GM23248 (cell line): Measurements from ENCODE around the gene ZMIZ1. TPM values are rescaled to one million over a fixed set of nuclear protein-coding genes. Genes with fewer than 3 reads are reported as not detected.

ENCODE experiments used
- DNase-seq: peaks from one replicate; pipeline ENCODE4 v3.0.0-alpha.2; 2015
- H2AFZ ChIP-seq: fragments of 200-600 bp; sonication (generic); 2 replicates; pipeline ENCODE4 v1.6.1; 2016; ENCODE audit warnings: antibody characterized with exemption
- H3F3A ChIP-seq: fragments of 200-600 bp; sonication (generic); 2 replicates; pipeline ENCODE4 v1.6.1; 2016; ENCODE audit warnings: mild to moderate bottlenecking, antibody characterized with exemption, mixed run types; ENCODE audit not compliant: insufficient read depth
- H3K27ac ChIP-seq: fragments of 200-600 bp; sonication (generic); 2 replicates; pipeline ENCODE4 v1.5.1; 2016; ENCODE audit warnings: mild to moderate bottlenecking
- H3K27me3 ChIP-seq: fragments of 200-600 bp; sonication (generic); replicated peaks from 2 replicates; pipeline ENCODE4 v1.6.1; 2016; ENCODE audit warnings: mild to moderate bottlenecking; ENCODE audit not compliant: insufficient read depth
- H3K36me3 ChIP-seq: fragments of 200-600 bp; sonication (generic); 2 replicates; pipeline ENCODE4 v1.6.1; 2016; ENCODE audit warnings: low read depth, mild to moderate bottlenecking
- H3K4me1 ChIP-seq: fragments of 200-600 bp; sonication (generic); 2 replicates; pipeline ENCODE4 v1.6.1; 2016; ENCODE audit warnings: mild to moderate bottlenecking; ENCODE audit not compliant: insufficient read depth
- H3K4me2 ChIP-seq: fragments of 200-600 bp; sonication (generic); one replicate; pipeline ENCODE4 v1.6.1; 2016; ENCODE audit warnings: mild to moderate bottlenecking; ENCODE audit not compliant: unreplicated experiment
- H3K4me3 ChIP-seq: fragments of 200-600 bp; sonication (generic); 2 replicates; pipeline ENCODE4 v1.5.1; 2016; ENCODE audit warnings: mild to moderate bottlenecking
- H3K79me2 ChIP-seq: fragments of 200-600 bp; sonication (generic); 2 replicates; pipeline ENCODE4 v1.6.1; 2016; ENCODE audit warnings: mild to moderate bottlenecking; ENCODE audit not compliant: insufficient read depth
- H3K9ac ChIP-seq: fragments of 200-600 bp; sonication (generic); 2 replicates; pipeline ENCODE4 v1.6.1; 2016; ENCODE audit warnings: mild to moderate bottlenecking
- H3K9me2 ChIP-seq: fragments of 200-600 bp; sonication (generic); 2 replicates; pipeline ENCODE4 v1.6.1; 2016; ENCODE audit warnings: mixed run types, mild to moderate bottlenecking, moderate library complexity; ENCODE audit not compliant: insufficient read depth
- H3K9me3 ChIP-seq: fragments of 200-600 bp; sonication (generic); one replicate; pipeline ENCODE4 v1.6.1; 2017; ENCODE audit warnings: low read depth
- H4K20me1 ChIP-seq: fragments of 200-600 bp; sonication (generic); 2 replicates; pipeline ENCODE4 v1.6.0; 2016; ENCODE audit not compliant: insufficient read depth
- EZH2 ChIP-seq: fragments of 200-600 bp; sonication (generic); IDR thresholded peaks from 2 replicates; pipeline ENCODE4 v1.6.1; 2018; ENCODE audit warnings: antibody characterized with exemption, mild to moderate bottlenecking; ENCODE audit not compliant: insufficient read depth, poor library complexity, severe bottlenecking
- EZH2phosphoT487 ChIP-seq: fragments of 200-600 bp; sonication (generic); IDR thresholded peaks from 2 replicates; pipeline ENCODE4 v1.6.1; 2018; ENCODE audit warnings: antibody characterized with exemption, moderate library complexity, mild to moderate bottlenecking, low read depth; ENCODE audit not compliant: insufficient read depth
- WGBS, 2 experiments: methylation state at CpG; one replicate each; pipeline ENCODE4 v1.1.6; 2015 to 2017; ENCODE audit warnings: low lambda C conversion rate in 2 of 2, low coverage in 1 of 2; ENCODE audit errors: missing lambda C conversion rate in 2 of 2; 5-methylcytosine and 5-hydroxymethylcytosine counted together
- in situ Hi-C: fragments of 300-500 bp; cut with MboI; formaldehyde crosslinking; loops from 2 replicates; pipeline ENCODE4 v1.15.0; 2020
- polyA plus RNA-seq: library from polyadenylated mRNA; unstranded; fragments of >200 nt; fragmentation: Nextera tagmentation; extraction: Ambion mirVana; gene quantifications from 2 replicates; pipeline ENCODE4 v1.2.1, GENCODE V29; 2016
- total RNA-seq: library from RNA; depleted of rRNA; stranded (reverse); fragments of >200 nt; shearing (Covaris generic); gene quantifications from 2 replicates; pipeline ENCODE4 v1.2.3, GENCODE V29; 2014

ZMIZ1 gene
- total and polyA plus RNA-seq, 2 experiments from 2014 or later, result 21.9 to 28.4 TPM

DNA sequence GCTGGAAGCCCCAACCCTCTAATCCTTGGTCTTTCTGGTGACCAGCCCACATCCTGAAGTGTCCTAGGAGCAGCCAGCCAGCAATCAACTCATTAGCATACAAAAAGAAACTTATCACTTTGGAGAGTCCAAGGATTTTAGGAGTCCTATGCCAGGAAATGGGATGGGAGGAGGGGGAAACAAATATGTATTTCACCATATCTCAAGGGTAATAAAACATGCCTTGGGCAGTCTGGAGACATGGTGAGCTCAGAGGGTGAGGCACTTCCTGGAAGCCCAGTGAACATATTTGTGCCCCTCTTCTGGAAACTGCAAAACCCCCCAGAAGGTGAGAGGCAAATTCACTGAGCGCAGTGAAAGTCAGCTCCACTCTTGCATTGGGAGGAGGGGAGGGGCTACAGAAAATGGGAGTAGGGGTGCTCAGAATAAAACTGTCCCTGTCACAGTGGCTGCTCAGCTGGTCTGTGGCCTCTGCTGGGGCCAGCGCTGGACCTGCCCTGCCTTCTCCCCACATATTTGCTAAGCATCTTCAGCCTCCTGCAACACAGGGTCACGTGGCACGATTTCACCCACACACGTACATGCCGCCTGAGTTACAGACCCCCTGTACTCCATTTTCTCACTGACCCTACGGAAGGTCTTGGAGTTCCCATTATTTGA lies 17.7 kb upstream of the ZMIZ1 start:
- WGBS, 2 experiments, result 89 to 91% methylated on average over 7 of the region's 7 CpGs
- Histone ChIP-seq H3K9me2 (no peaks in the 10 kb centered on the region), H3F3A (no peaks in the 10 kb centered on the region), H3K27me3 (no peaks in the 10 kb centered on the region), H4K20me1 (no peaks in the 10 kb centered on the region), H3K36me3 (no peaks in the 10 kb centered on the region), H3K79me2 (no peaks in the 10 kb centered on the region), H3K9me3 (no peaks in the 10 kb centered on the region), H2AFZ (no peak overlapping the region), H3K4me3 (no peak overlapping the region), H3K4me1 (peaks cover 15% of the 10 kb centered on the region), H3K4me2 (no peak overlapping the region), H3K27ac (no peak overlapping the region), H3K9ac (no peak overlapping the region)
- no peak for TF ChIP-seq EZH2phosphoT487
- in situ Hi-C loops, result no loop called here
- DNase-seq, result peak; percentile 32

DNA sequence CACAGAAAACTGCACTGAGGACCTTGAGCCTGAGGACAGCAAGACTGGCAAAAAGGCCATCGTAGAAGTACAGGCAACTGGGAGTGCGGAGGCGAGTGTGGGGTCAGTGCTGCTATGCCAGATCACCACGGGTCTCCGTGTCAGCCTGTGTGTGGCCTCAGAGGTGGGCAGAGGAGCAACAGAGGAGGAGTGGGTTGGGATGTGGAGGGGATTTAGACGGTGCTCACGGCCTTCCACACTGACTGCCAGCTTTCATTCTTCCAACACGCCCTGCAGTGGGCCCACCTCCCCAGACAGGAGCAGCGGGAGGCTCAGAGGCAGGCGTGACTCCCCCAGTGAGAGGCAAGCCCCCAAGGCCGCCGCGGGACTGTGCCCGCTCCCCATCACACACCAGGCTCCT lies 17.0 kb upstream of the ZMIZ1 start:
- no peaks in the 10 kb centered on the region for H4K20me1 ChIP-seq
- H3K79me2 ChIP-seq, result no peaks in the 10 kb centered on the region
- no peaks in the 10 kb centered on the region for H3K27me3 ChIP-seq
- no peaks in the 10 kb centered on the region for H3K9me3 ChIP-seq
- peaks cover 15% of the 10 kb centered on the region for H3K4me1 ChIP-seq
- H3K27ac ChIP-seq, result no peak overlapping the region
- H3F3A ChIP-seq, result no peaks in the 10 kb centered on the region
- no peak overlapping the region for H3K4me2 ChIP-seq
- no peak overlapping the region for H3K4me3 ChIP-seq
- WGBS, 2 experiments, result 85 to 89% methylated on average over 14 of the region's 14 CpGs
- H3K36me3 ChIP-seq, result no peaks in the 10 kb centered on the region
- no peak overlapping the region for H2AFZ ChIP-seq
- in situ Hi-C loops, result no loop called here
- DNase-seq, result no peak
- H3K9me2 ChIP-seq, result no peaks in the 10 kb centered on the region
- TF ChIP-seq EZH2 (no peak), EZH2phosphoT487 (no peak)
- H3K9ac ChIP-seq, result no peak overlapping the region

DNA sequence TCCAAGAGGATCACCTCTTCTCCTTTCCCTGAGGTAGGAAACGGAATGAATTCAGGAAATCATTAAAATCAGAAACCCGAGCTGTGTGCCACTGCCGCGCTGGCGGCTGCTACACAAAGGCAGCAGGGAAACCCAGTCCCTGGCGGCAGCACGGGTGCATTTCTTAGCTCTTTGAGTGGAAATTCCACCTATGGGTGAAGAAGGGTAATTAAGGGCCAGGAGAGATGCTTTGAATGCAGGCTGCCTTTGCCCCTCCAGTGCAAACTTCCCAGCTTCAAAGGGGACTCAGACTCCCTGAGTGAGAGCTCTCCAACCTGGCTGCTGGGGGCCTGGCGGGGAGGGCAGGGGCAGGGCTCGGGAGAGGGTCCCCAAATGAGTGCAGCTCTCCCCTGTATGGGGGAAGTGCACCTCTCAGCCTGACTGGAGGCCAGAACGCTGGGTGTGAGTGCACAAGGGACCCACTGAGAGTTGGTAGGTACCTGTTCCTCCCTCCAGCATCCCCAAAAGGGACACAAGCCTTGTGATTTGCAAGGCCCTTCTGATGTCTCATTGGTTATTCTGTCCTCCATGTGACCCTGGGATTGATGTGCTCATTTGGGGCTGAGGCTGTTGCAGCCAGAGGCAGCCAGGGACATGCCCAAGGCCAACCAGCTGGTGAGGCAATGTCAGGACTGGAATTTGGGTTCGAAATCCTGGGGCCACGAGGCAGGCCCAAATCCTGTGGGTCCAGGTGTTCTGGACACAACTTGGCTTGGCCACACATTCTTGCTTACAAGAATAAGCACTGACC lies 16.3 kb upstream of the ZMIZ1 start:
- 93% methylated on average over 12 of the region's 12 CpGs for WGBS, 2 experiments
- Histone ChIP-seq H3K9me2 (no peaks in the 10 kb centered on the region), H4K20me1 (no peaks in the 10 kb centered on the region), H3K36me3 (no peaks in the 10 kb centered on the region), H3K9me3 (no peaks in the 10 kb centered on the region), H3K4me1 (peaks cover 15% of the 10 kb centered on the region), H2AFZ (no peak overlapping the region), H3K79me2 (no peaks in the 10 kb centered on the region), H3K27me3 (no peaks in the 10 kb centered on the region), H3F3A (no peaks in the 10 kb centered on the region), H3K4me3 (no peak overlapping the region), H3K4me2 (no peak overlapping the region), H3K27ac (no peak overlapping the region), H3K9ac (no peak overlapping the region)
- DNase-seq, result peak; percentile 28
- TF ChIP-seq EZH2phosphoT487, result no peak
- in situ Hi-C loops, result no loop called here

DNA sequence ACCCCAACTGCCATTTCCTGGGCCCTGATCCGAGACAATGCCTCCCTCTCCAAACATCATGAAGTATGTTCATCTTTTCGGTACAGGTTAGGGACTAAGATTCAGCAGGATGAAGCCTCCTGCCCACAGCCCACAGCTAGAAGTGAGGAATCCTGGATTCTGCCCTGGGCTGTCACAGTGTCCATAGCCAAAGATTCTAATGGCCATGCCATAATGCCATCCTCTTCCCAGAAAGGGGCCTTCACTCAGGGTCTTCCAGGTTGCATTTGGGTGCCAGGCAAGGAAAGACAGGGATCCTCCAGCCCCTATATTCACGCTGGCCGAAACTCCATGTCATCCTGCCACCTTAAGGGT lies 15.7 kb upstream of the ZMIZ1 start:
- no peaks in the 10 kb centered on the region for H3K9me3 ChIP-seq
- TF ChIP-seq EZH2phosphoT487, result no peak
- no peak for TF ChIP-seq EZH2
- no peaks in the 10 kb centered on the region for H3K27me3 ChIP-seq
- peaks cover 15% of the 10 kb centered on the region for H3K4me1 ChIP-seq
- H3K9ac ChIP-seq, result no peak overlapping the region
- no peak overlapping the region for H2AFZ ChIP-seq
- no peak overlapping the region for H3K4me3 ChIP-seq
- no peaks in the 10 kb centered on the region for H4K20me1 ChIP-seq
- no peaks in the 10 kb centered on the region for H3K9me2 ChIP-seq
- H3K79me2 ChIP-seq, result no peaks in the 10 kb centered on the region
- no peak for DNase-seq
- H3F3A ChIP-seq, result no peaks in the 10 kb centered on the region
- in situ Hi-C loops, result no loop called here
- no peak overlapping the region for H3K4me2 ChIP-seq
- WGBS, 2 experiments, result 94 to 99% methylated on average over 4 of the region's 4 CpGs
- H3K36me3 ChIP-seq, result no peaks in the 10 kb centered on the region
- H3K27ac ChIP-seq, result no peak overlapping the region
